Measurements from ENCODE around the gene TFF3. TPM values are rescaled to one million over a fixed set of nuclear protein-coding genes. Genes with fewer than 3 reads are reported as not detected.

TFF3 gene
- total RNA-seq, 1 donor, result not detected

- no peak for DNase-seq (ENCODE audit: low read depth)
- no peak for TF ChIP-seq CTCF (IDR thresholded peaks at IDR 0.05; ENCODE audit: insufficient read depth, low read length)
- no peak overlapping the region for H3K4me3 ChIP-seq (ENCODE audit: low read depth, low read length)
Observed at GRCh38 chr21:42358937-42359336, 43.7 kb upstream of the TFF3 start.

GRCh38 chr21:42358261-42358660 is 43.1 kb upstream of the TFF3 start:
- no peak for DNase-seq (ENCODE audit: low read depth)
- TF ChIP-seq CTCF (IDR thresholded peaks at IDR 0.05; ENCODE audit: insufficient read depth, low read length), result no peak
- no peak overlapping the region for H3K4me3 ChIP-seq (ENCODE audit: low read depth, low read length)

GRCh38 chr21:42357307-42357706 is 42.1 kb upstream of the TFF3 start:
- no peak overlapping the region for H3K4me3 ChIP-seq (ENCODE audit: low read depth, low read length)
- no peak for TF ChIP-seq CTCF (IDR thresholded peaks at IDR 0.05; ENCODE audit: insufficient read depth, low read length)
- no peak for DNase-seq (ENCODE audit: low read depth)

- no peak for DNase-seq (ENCODE audit: low read depth)
- no peak for TF ChIP-seq CTCF (IDR thresholded peaks at IDR 0.05; ENCODE audit: insufficient read depth, low read length)
- no peak overlapping the region for H3K4me3 ChIP-seq (ENCODE audit: low read depth, low read length)
Observed at GRCh38 chr21:42356650-42357049, 41.4 kb upstream of the TFF3 start.

GRCh38 chr21:42356046-42356445 is 40.8 kb upstream of the TFF3 start:
- DNase-seq (ENCODE audit: low read depth), result no peak

GRCh38 chr21:42353623-42354022 is 38.4 kb upstream of the TFF3 start:
- no peak for TF ChIP-seq CTCF (IDR thresholded peaks at IDR 0.05; ENCODE audit: insufficient read depth, low read length)
- no peak for DNase-seq (ENCODE audit: low read depth)
- H3K4me3 ChIP-seq (ENCODE audit: low read depth, low read length), result no peak overlapping the region

More at GRCh38 chr21:42356046-42356445, 40.8 kb upstream of the TFF3 start:
- no peak overlapping the region for H3K4me3 ChIP-seq (ENCODE audit: low read depth, low read length)
- no peak for TF ChIP-seq CTCF (IDR thresholded peaks at IDR 0.05; ENCODE audit: insufficient read depth, low read length)

GRCh38 chr21:42352441-42353095 is 37.4 kb upstream of the TFF3 start:
- no peak for TF ChIP-seq CTCF (IDR thresholded peaks at IDR 0.05; ENCODE audit: insufficient read depth, low read length)
- no peak overlapping the region for H3K4me3 ChIP-seq (ENCODE audit: low read depth, low read length)
- no peak for DNase-seq (ENCODE audit: low read depth)
